ENCODE data around the gene EEIG1. TPM values are rescaled to one million over a fixed set of nuclear protein-coding genes. Genes with fewer than 3 reads are reported as not detected.
A peak's percentile ranks its signal among the peaks of the same experiment; 100 is the strongest.

EEIG1 gene
- total and polyA plus RNA-seq, 9 of the 15 experiments (the other 6 are each of a cell fraction or from before 2014, with no cell fraction given), result 0.17 to 16.7 (median 3.6) TPM

DNA sequence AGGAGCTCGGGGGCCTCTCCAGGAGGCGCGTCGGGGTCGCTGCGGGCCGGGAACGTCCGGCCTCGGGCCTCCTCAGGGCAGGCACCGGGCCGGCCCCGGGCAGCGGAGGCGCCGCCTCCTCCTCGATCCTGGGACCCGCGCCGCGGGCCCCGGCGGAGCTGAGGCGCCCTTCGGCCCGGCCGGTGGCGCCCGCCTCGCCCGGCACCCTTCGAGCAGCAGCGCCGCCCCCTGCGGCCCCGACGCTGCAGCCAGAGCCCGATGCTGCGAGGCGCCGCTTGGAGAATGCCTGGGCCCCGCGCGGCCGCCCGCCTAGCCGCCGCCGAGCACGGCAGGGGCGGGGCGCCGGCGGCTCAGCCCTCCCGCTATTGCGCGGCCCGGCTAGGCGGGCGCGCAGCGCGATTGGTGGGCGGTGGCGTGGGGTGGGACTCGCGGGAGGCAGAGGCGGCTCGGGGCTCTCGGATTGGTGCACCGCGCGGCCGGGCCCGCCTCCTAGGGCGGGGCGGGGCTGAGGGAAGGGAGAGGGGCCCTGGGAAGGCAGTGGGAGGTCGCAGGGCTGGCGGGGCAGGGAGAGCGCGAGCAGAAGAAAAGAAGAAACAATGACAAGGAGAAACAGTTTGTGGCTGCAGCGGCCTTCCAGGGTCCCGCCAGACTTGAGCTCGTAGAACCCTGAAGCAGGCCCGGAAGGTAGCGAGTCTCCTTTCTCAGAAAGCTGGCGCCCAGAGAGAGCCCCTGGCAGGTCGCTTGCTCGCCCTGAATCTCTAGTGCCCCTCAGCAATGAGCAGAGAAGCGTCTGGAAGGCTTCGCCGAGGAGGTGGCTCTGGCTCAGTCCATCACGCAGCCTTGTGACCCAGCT, at the start of gene EEIG1 (continued):
- TF ChIP-seq EWSR1 (IDR thresholded peaks at IDR 0.05; ENCODE audit: borderline replicate concordance, low read depth, partially characterized antibody), result no peak
- no peak for TF ChIP-seq NR3C1 (CRISPR knock-in tag; IDR thresholded peaks at IDR 0.05)
- peak; percentile 65 for TF ChIP-seq RBFOX2 (IDR thresholded peaks at IDR 0.05; ENCODE audit: low read depth, low read length)
- TF ChIP-seq ZNF274 (IDR thresholded peaks at IDR 0.05; ENCODE audit: borderline replicate concordance, low read depth, low read length), result no peak
- peak; percentile 8 for TF ChIP-seq CHD1 (IDR thresholded peaks at IDR 0.05; ENCODE audit: low read length)
- TF ChIP-seq NEUROD1 (IDR thresholded peaks at IDR 0.05; ENCODE audit: borderline replicate concordance, low read depth, low read length, partially characterized antibody), result no peak
- TF ChIP-seq SMARCA5 (IDR thresholded peaks at IDR 0.05), result no peak
- TF ChIP-seq TAF9B (IDR thresholded peaks at IDR 0.05; ENCODE audit: partially characterized antibody), result no peak
- TF ChIP-seq ERF (CRISPR knock-in tag; IDR thresholded peaks at IDR 0.05), result 0 out of 2 replicates have a peak, but pooled peaks have one; percentile 14
- TF ChIP-seq RNF2 (IDR thresholded peaks at IDR 0.05), result no peak
- 0 out of 4 replicates have a peak, but pooled peaks of 1 of the 2 experiments have one; percentile 19 for TF ChIP-seq RCOR1 (IDR thresholded peaks at IDR 0.05; ENCODE audit: borderline replicate concordance in 1 of 2, low read depth in 2 of 2, low read length in 2 of 2)
- no peak for TF ChIP-seq ZKSCAN3 (CRISPR knock-in tag; IDR thresholded peaks at IDR 0.05)
- TF ChIP-seq, protein P1, sequence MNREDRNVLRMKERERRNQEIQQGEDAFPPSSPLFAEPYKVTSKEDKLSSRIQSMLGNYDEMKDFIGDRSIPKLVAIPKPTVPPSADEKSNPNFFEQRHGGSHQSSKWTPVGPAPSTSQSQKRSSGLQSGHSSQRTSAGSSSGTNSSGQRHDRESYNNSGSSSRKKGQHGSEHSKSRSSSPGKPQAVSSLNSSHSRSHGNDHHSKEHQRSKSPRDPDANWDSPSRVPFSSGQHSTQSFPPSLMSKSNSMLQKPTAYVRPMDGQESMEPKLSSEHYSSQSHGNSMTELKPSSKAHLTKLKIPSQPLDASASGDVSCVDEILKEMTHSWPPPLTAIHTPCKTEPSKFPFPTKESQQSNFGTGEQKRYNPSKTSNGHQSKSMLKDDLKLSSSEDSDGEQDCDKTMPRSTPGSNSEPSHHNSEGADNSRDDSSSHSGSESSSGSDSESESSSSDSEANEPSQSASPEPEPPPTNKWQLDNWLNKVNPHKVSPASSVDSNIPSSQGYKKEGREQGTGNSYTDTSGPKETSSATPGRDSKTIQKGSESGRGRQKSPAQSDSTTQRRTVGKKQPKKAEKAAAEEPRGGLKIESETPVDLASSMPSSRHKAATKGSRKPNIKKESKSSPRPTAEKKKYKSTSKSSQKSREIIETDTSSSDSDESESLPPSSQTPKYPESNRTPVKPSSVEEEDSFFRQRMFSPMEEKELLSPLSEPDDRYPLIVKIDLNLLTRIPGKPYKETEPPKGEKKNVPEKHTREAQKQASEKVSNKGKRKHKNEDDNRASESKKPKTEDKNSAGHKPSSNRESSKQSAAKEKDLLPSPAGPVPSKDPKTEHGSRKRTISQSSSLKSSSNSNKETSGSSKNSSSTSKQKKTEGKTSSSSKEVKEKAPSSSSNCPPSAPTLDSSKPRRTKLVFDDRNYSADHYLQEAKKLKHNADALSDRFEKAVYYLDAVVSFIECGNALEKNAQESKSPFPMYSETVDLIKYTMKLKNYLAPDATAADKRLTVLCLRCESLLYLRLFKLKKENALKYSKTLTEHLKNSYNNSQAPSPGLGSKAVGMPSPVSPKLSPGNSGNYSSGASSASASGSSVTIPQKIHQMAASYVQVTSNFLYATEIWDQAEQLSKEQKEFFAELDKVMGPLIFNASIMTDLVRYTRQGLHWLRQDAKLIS (CRISPR knock-in tag; IDR thresholded peaks at IDR 0.05), result no peak
- peak; percentile 80 for TF ChIP-seq POLR2A (conservative IDR thresholded peaks at IDR 0.05)
- TF ChIP-seq DNMT1 (IDR thresholded peaks at IDR 0.05), result no peak
- TF ChIP-seq, protein P2, sequence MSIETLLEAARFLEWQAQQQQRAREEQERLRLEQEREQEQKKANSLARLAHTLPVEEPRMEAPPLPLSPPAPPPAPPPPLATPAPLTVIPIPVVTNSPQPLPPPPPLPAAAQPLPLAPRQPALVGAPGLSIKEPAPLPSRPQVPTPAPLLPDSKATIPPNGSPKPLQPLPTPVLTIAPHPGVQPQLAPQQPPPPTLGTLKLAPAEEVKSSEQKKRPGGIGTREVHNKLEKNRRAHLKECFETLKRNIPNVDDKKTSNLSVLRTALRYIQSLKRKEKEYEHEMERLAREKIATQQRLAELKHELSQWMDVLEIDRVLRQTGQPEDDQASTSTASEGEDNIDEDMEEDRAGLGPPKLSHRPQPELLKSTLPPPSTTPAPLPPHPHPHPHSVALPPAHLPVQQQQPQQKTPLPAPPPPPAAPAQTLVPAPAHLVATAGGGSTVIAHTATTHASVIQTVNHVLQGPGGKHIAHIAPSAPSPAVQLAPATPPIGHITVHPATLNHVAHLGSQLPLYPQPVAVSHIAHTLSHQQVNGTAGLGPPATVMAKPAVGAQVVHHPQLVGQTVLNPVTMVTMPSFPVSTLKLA (conservative IDR thresholded peaks at IDR 0.05), result peak in 1 of 2 experiments; percentile 53; a peak in 1 of 4 replicates
- no peak for TF ChIP-seq ZC3H4 (CRISPR knock-in tag; IDR thresholded peaks at IDR 0.05; ENCODE audit: borderline replicate concordance)
- no peak for TF ChIP-seq FOXA3 (CRISPR knock-in tag; conservative IDR thresholded peaks at IDR 0.05 in 1 of 2, IDR thresholded peaks at IDR 0.05 in 1 of 2)
- TF ChIP-seq TEAD2 (tag; IDR thresholded peaks at IDR 0.05), result no peak
- peak in 1 of 2 experiments; percentile 21; a peak in 1 of 4 replicates for TF ChIP-seq SIN3A (IDR thresholded peaks at IDR 0.05; ENCODE audit: borderline replicate concordance in 2 of 2, control insufficient read depth in 1 of 2, low read depth in 2 of 2, low read length in 2 of 2)
- TF ChIP-seq KDM5B (IDR thresholded peaks at IDR 0.05; ENCODE audit: insufficient replicate concordance, low read depth, low read length), result peak; percentile 68

Data from K562 (cell line).